Gastrocnemius medialis (tissue), 4 donors: ENCODE results near the gene NBPF4.

Experiments
- CTCF ChIP-seq, 5 experiments: fragments of 450-650 bp in 3 of 5; fragments of 200-600 bp in 2 of 5; sonication (generic) in 2 of 5; IDR thresholded peaks in 4 of 5; conservative IDR thresholded peaks in 1 of 5; 1 replicate in 4 of 5; 2 replicates in 1 of 5; pipeline ENCODE4 v1.5.1; 2016 to 2019; ENCODE audit warnings: antibody characterized with exemption in 5 of 5, mild to moderate bottlenecking in 3 of 5, moderate library complexity in 3 of 5
- POLR2A ChIP-seq, 2 donors: fragments of 450-650 bp; IDR thresholded peaks; one replicate each; pipeline ENCODE4 v1.6.1; 2017; ENCODE audit warnings: antibody characterized with exemption in 2 of 2, mild to moderate bottlenecking in 2 of 2, moderate library complexity in 2 of 2

- no peak for TF ChIP-seq CTCF (IDR thresholded peaks at IDR 0.05 in 4 of 5, conservative IDR thresholded peaks at IDR 0.05 in 1 of 5)
- no peak for TF ChIP-seq POLR2A (IDR thresholded peaks at IDR 0.05)
Measured at GRCh38 chr1:108182959-108183700, 60.7 kb downstream of the NBPF4 start.
